Measurements from ENCODE around the gene GRAMD1C.

Gene GRAMD1C

DNA sequence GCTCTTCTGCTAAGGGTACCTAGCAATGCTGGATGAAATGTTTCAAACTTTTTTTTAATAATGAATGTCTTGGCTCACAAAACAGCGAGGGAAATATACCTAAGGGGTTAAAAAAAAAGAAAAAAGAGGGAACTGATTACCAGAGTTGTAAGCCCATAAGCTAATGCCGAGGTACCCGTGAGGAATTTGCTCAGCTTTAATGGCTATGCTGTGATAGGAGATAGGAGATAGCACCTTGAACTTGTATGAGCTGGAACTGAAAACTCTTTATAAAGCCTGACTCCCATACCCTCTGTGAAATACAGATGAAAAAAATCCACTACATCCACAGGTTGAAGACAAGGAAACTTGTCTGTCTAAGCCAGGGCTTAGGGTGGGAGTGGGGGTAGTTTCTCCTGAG is 13.9 kb downstream of the GRAMD1C start:
- no peak for DNase-seq (ENCODE audit: low read depth)
- TF ChIP-seq, protein P1, sequence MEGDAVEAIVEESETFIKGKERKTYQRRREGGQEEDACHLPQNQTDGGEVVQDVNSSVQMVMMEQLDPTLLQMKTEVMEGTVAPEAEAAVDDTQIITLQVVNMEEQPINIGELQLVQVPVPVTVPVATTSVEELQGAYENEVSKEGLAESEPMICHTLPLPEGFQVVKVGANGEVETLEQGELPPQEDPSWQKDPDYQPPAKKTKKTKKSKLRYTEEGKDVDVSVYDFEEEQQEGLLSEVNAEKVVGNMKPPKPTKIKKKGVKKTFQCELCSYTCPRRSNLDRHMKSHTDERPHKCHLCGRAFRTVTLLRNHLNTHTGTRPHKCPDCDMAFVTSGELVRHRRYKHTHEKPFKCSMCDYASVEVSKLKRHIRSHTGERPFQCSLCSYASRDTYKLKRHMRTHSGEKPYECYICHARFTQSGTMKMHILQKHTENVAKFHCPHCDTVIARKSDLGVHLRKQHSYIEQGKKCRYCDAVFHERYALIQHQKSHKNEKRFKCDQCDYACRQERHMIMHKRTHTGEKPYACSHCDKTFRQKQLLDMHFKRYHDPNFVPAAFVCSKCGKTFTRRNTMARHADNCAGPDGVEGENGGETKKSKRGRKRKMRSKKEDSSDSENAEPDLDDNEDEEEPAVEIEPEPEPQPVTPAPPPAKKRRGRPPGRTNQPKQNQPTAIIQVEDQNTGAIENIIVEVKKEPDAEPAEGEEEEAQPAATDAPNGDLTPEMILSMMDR (IDR thresholded peaks at IDR 0.05; ENCODE audit: low read depth, low read length, missing control alignments), result no peak
- H3K4me3 ChIP-seq (ENCODE audit: low read depth, low read length), result no peak overlapping the region

GRCh38 chr3:113867506-113867905 is 28.9 kb downstream of the GRAMD1C start:
- TF ChIP-seq, protein P1 (IDR thresholded peaks at IDR 0.05; ENCODE audit: low read depth, low read length, missing control alignments), result no peak
- DNase-seq (ENCODE audit: low read depth), result no peak
- H3K4me3 ChIP-seq (ENCODE audit: low read depth, low read length), result no peak overlapping the region

DNA sequence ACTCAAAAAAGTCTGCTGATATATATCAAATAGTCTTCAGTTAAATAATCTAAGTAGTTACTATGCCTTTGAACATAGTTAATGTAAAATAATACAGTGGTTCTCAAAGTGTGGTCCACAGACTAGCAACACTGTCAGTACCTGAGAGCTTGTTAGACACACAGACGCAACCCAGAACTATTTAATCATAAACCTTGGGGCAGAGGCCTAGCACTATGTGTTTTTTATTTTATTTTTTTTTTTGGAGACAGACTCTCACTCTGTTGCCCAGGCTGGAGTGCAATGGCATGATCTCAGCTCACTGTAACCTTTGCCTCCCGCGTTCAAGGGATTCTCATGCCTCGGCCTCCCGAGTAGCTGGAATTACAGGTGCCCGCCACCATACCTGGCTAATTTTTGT is 34.7 kb downstream of the GRAMD1C start:
- TF ChIP-seq, protein P1 (IDR thresholded peaks at IDR 0.05; ENCODE audit: low read depth, low read length, missing control alignments), result no peak
- no peak overlapping the region for H3K4me3 ChIP-seq (ENCODE audit: low read depth, low read length)
- no peak for DNase-seq (ENCODE audit: low read depth)

DNA sequence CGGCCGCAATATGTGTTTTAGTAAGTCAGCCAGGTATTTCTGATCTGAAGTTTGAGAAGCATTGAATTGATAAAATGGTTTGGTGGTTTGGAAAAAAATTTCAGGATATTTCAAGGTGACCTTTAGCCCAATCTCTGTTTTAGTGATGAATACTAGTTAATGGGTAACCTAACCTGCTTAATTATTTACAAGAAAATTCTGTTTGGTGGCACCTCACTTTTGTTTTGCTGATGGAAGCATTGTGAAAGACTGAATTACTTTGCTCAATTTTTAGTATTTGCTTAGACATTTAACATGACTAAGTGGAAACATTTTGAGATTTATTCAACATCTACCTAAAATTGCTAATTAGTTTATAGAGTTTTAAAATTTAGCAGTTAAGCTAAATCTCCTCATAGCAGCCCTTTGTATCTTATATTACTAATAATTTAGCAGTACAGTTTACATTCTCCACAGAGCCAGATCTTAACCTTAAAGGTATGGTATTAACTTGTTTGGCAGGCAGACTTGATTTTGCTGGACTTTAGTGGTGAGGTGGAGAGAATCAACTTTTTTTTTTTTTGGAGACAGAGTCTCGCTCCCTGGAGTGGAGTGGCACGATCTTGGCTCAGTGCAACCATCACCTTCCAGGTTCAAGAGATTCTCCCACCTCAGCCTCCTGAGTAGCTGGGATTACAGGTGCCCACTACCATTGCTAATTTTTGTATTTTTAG is 35.4 kb downstream of the GRAMD1C start:
- DNase-seq (ENCODE audit: low read depth), result no peak
- no peak overlapping the region for H3K4me3 ChIP-seq (ENCODE audit: low read depth, low read length)
- TF ChIP-seq, protein P1 (IDR thresholded peaks at IDR 0.05; ENCODE audit: low read depth, low read length, missing control alignments), result no peak

- TF ChIP-seq, protein P1 (IDR thresholded peaks at IDR 0.05; ENCODE audit: low read depth, low read length, missing control alignments), result no peak
- H3K4me3 ChIP-seq (ENCODE audit: low read depth, low read length), result no peak overlapping the region
- DNase-seq (ENCODE audit: low read depth), result no peak
Observed at GRCh38 chr3:113878403-113878802, 39.8 kb downstream of the GRAMD1C start.

GRCh38 chr3:113885050-113885449 is 46.5 kb downstream of the GRAMD1C start:
- TF ChIP-seq, protein P1 (IDR thresholded peaks at IDR 0.05; ENCODE audit: low read depth, low read length, missing control alignments), result no peak
- H3K4me3 ChIP-seq (ENCODE audit: low read depth, low read length), result no peak overlapping the region
- DNase-seq (ENCODE audit: low read depth), result no peak

Data from GM12864 (cell line).